H1 (cell line): ENCODE results near the gene LEFTY1. TPM values are rescaled to one million over a fixed set of nuclear protein-coding genes. Genes with fewer than 3 reads are reported as not detected.

ENCODE experiments used
- ASH2L ChIP-seq: fragments of 200-600, 300-600 bp; sonication (generic); IDR thresholded peaks from one replicate; pipeline ENCODE4 v1.7.1; 2017; ENCODE audit warnings: low read length
- CBX8 ChIP-seq: fragments of 300-800, 300-1000 bp; sonication (generic); IDR thresholded peaks from 2 replicates; pipeline ENCODE4 v1.7.1; 2016; ENCODE audit warnings: low read depth, low read length, borderline replicate concordance
- CREB1 ChIP-seq: IDR thresholded peaks from 2 replicates; pipeline ENCODE4 v1.6.1; 2012; ENCODE audit warnings: inconsistent platforms
- EGR1 ChIP-seq: IDR thresholded peaks from 2 replicates; pipeline ENCODE4 v1.6.1; 2011; ENCODE audit warnings: low read depth, low read length, borderline replicate concordance
- GTF2F1 ChIP-seq: IDR thresholded peaks from 2 replicates; pipeline ENCODE4 v1.6.1; 2012; ENCODE audit warnings: low read depth, low read length, improper control_type of control experiment, borderline replicate concordance
- HDAC2 ChIP-seq, 2 experiments: fragments of 300-600 bp in 1 of 2; sonication (generic) in 1 of 2; IDR thresholded peaks; 2 replicates each; pipeline ENCODE4 v1.6.1; 2011 to 2012; ENCODE audit warnings: low read depth in 2 of 2, low read length in 2 of 2, mild to moderate bottlenecking in 2 of 2, moderate library complexity in 2 of 2, borderline replicate concordance in 1 of 2, inconsistent platforms in 1 of 2
- KDM1A ChIP-seq: fragments of 200-600, 300-600 bp; sonication (generic); IDR thresholded peaks from 2 replicates; pipeline ENCODE4 v1.7.1; 2016; ENCODE audit warnings: mild to moderate bottlenecking, low read length, borderline replicate concordance
- KDM5A ChIP-seq: fragments of 200-600 bp; IDR thresholded peaks from 2 replicates; pipeline ENCODE4 v1.7.1; 2012; ENCODE audit warnings: mild to moderate bottlenecking, low read length, inconsistent platforms, mixed read lengths
- MAFK ChIP-seq: IDR thresholded peaks from 2 replicates; pipeline ENCODE4 v1.6.1; 2012; ENCODE audit warnings: low read depth, mild to moderate bottlenecking, improper control_type of control experiment, low read length
- RXRA ChIP-seq: IDR thresholded peaks from 2 replicates; pipeline ENCODE4 v1.6.1; 2011; ENCODE audit warnings: low read depth, mild to moderate bottlenecking, low read length, moderate library complexity; ENCODE audit not compliant: insufficient read depth
- SIRT6 ChIP-seq: IDR thresholded peaks from one replicate; pipeline ENCODE4 v1.7.1; 2012; ENCODE audit warnings: low read length, inconsistent platforms
- SP1 ChIP-seq: IDR thresholded peaks from 2 replicates; pipeline ENCODE4 v1.6.1; 2011; ENCODE audit warnings: low read depth, low read length
- SUZ12 ChIP-seq: fragments of 200-600 bp; sonication (generic); IDR thresholded peaks from 2 replicates; pipeline ENCODE4 v1.6.1; 2012; ENCODE audit warnings: mild to moderate bottlenecking, inconsistent platforms, low read length, moderate library complexity, mixed read lengths
- TAF1 ChIP-seq: IDR thresholded peaks from 2 replicates; pipeline ENCODE4 v1.6.1; 2011; ENCODE audit warnings: mild to moderate bottlenecking, low read depth, low read length
- TEAD4 ChIP-seq: IDR thresholded peaks from 2 replicates; pipeline ENCODE4 v1.6.1; 2012; ENCODE audit warnings: low read depth, low read length, inconsistent platforms, mixed read lengths
- polyA plus RNA-seq, 7 experiments: library from polyadenylated mRNA; depleted of rRNA in 3 of 7; stranded (reverse) in 5 of 7; unstranded in 2 of 7; fragments of >200 nt in 5 of 7; fragments of 200-250 nt in 2 of 7; gene quantifications; 1 replicate in 5 of 7; 2 replicates in 1 of 7; 4 replicates in 1 of 7; pipeline versions ENCODE4 v1.2.1 to v1.2.3, GENCODE V29; 2011 to 2013; ENCODE audit warnings: missing spikeins in 2 of 7, mixed read lengths in 2 of 7
- total RNA-seq: library from RNA; stranded (reverse); fragmentation: NEBNext Ultra II Directional; extraction: Animal tissue kit (Norgen Biotek cat#: 25700); gene quantifications from 2 replicates; pipeline ENCODE4 v1.2.1, GENCODE V29; 2021
- TF ChIP-seq, protein P1 (sequence below): IDR thresholded peaks from 2 replicates; pipeline ENCODE4 v1.6.1; 2012; ENCODE audit warnings: low read length, inconsistent platforms
- TF ChIP-seq, protein P2 (sequence below): IDR thresholded peaks from 2 replicates; pipeline ENCODE4 v1.6.1; 2012; ENCODE audit warnings: inconsistent platforms
- TF ChIP-seq, protein P3 (sequence below): IDR thresholded peaks from 2 replicates; pipeline ENCODE4 v1.6.1; 2011; ENCODE audit warnings: low read length, improper control_type of control experiment

LEFTY1 gene
- total and polyA plus RNA-seq, 2 of the 8 experiments (the other 6 are each of a cell fraction or from before 2014, with no cell fraction given), result 4.5 to 11.7 TPM

DNA sequence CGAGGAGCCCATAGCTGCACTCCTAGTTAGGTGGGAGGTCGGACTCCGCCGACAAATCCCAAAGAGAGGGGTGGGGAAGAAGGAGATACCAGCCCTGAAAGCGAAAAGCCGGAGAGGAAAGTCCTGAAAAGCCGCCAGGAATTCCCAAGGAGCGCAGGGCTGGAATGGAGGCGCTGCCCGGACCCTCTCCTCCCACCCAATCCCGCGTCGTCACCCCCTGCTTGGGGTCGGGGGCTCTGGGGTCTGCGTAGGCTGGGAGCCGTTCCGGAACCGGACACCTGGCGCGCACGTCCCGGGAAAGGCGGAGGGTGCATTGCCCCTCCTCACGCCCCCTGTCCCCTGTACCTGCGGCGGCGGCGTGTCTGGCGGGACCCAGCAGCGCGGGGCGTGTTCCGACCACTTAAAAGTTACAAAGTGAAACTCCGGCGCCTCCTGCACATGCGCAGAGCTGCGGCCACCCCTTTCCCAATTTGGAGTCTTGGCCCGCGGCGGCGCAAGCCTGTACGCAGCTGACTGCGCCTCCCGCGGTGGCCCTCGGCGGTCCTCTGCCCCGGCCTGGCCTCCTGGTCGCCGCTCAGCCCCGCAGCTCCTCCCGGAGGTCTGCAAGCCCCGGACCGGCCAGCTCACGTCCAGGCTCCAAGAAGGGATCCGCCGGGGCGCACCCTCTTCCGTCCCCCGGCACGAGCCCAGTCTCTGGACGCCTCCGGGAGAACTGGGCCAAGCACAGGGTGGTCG lies 6.8 kb downstream of the LEFTY1 start, which contains the start of gene TMEM63A (continued):
- TF ChIP-seq TAF1 (0 out of 2 replicates have a peak, but pooled peaks have one; percentile 37), KDM5A (no peak), CREB1 (0 out of 2 replicates have a peak, but pooled peaks have one; percentile 16), RXRA (no peak), KDM1A (no peak), SUZ12 (no peak), TEAD4 (0 out of 2 replicates have a peak, but pooled peaks have one; percentile 24), GTF2F1 (no peak), CBX8 (no peak), SIRT6 (no peak), ASH2L (peak; percentile 87), MAFK (no peak), EGR1 (no peak), SP1 (no peak), HDAC2 (IDR thresholded peaks at IDR 0.05; ENCODE audit: borderline replicate concordance in 1 of 2, low read depth in 2 of 2, low read length in 2 of 2) (peak in 1 of 2 experiments; percentile 52; a peak in 1 of 4 replicates)
- TF ChIP-seq, protein P1, sequence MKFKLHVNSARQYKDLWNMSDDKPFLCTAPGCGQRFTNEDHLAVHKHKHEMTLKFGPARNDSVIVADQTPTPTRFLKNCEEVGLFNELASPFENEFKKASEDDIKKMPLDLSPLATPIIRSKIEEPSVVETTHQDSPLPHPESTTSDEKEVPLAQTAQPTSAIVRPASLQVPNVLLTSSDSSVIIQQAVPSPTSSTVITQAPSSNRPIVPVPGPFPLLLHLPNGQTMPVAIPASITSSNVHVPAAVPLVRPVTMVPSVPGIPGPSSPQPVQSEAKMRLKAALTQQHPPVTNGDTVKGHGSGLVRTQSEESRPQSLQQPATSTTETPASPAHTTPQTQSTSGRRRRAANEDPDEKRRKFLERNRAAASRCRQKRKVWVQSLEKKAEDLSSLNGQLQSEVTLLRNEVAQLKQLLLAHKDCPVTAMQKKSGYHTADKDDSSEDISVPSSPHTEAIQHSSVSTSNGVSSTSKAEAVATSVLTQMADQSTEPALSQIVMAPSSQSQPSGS, result no peak
- TF ChIP-seq, protein P2, sequence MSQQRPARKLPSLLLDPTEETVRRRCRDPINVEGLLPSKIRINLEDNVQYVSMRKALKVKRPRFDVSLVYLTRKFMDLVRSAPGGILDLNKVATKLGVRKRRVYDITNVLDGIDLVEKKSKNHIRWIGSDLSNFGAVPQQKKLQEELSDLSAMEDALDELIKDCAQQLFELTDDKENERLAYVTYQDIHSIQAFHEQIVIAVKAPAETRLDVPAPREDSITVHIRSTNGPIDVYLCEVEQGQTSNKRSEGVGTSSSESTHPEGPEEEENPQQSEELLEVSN, result no peak
- TF ChIP-seq, protein P3, sequence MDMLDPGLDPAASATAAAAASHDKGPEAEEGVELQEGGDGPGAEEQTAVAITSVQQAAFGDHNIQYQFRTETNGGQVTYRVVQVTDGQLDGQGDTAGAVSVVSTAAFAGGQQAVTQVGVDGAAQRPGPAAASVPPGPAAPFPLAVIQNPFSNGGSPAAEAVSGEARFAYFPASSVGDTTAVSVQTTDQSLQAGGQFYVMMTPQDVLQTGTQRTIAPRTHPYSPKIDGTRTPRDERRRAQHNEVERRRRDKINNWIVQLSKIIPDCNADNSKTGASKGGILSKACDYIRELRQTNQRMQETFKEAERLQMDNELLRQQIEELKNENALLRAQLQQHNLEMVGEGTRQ, result no peak
- TF ChIP-seq, all 59 proteins: peak for 14
